GM19372 (cell line): Measurements from ENCODE around the gene ITPR2.

Experiments used
- ATAC-seq: cut with Tn5 transposase; IDR thresholded peaks from one replicate; pipeline ENCODE4 v1.9.1; 2021; ENCODE audit warnings: mild to moderate bottlenecking, low read depth, moderate library complexity; ENCODE audit not compliant: unreplicated experiment

Gene ITPR2

GRCh38 chr12:26499979-26500640 is 332.9 kb downstream of the ITPR2 start:
- ATAC-seq = no peak

- no peak for ATAC-seq
These were observed 336.8 kb downstream of the ITPR2 start for GRCh38 chr12:26496170-26496569.

GRCh38 chr12:26493656-26494055 is 339.3 kb downstream of the ITPR2 start:
- no peak for ATAC-seq

- no peak for ATAC-seq
These were observed 340.6 kb downstream of the ITPR2 start for GRCh38 chr12:26492406-26492805.

GRCh38 chr12:26489908-26490307 is 343.1 kb downstream of the ITPR2 start:
- ATAC-seq = no peak

- ATAC-seq = no peak
These were observed 344.6 kb downstream of the ITPR2 start for GRCh38 chr12:26488351-26488750.

GRCh38 chr12:26473291-26473690 is 359.7 kb downstream of the ITPR2 start:
- ATAC-seq = peak; percentile 83

GRCh38 chr12:26471560-26471959 is 361.4 kb downstream of the ITPR2 start:
- peak; percentile 73 for ATAC-seq

- no peak for ATAC-seq
These were observed 363.4 kb downstream of the ITPR2 start for GRCh38 chr12:26469421-26470180.

GRCh38 chr12:26467351-26467750 is 365.6 kb downstream of the ITPR2 start:
- ATAC-seq = no peak

- no peak for ATAC-seq
These were observed 366.3 kb downstream of the ITPR2 start for GRCh38 chr12:26466726-26467125.

- ATAC-seq = no peak
These were observed 367.4 kb downstream of the ITPR2 start for GRCh38 chr12:26465419-26466097.

GRCh38 chr12:26461776-26462175 is 371.2 kb downstream of the ITPR2 start:
- ATAC-seq = no peak

- ATAC-seq = no peak
These were observed 372.6 kb downstream of the ITPR2 start for GRCh38 chr12:26460361-26460760.

- no peak for ATAC-seq
These were observed 376.9 kb downstream of the ITPR2 start for GRCh38 chr12:26455936-26456574.

GRCh38 chr12:26453246-26453645 is 379.7 kb downstream of the ITPR2 start:
- no peak for ATAC-seq

- ATAC-seq = no peak
These were observed 380.5 kb downstream of the ITPR2 start for GRCh38 chr12:26452511-26452910.

- ATAC-seq = no peak
These were observed 381.2 kb downstream of the ITPR2 start for GRCh38 chr12:26451763-26452162.

GRCh38 chr12:26445909-26446308 is 387.1 kb downstream of the ITPR2 start:
- no peak for ATAC-seq

- ATAC-seq = no peak
These were observed 389.7 kb downstream of the ITPR2 start for GRCh38 chr12:26443309-26443708.

- ATAC-seq = no peak
These were observed 391.6 kb downstream of the ITPR2 start for GRCh38 chr12:26441434-26441833.
